ENCODE data around the gene USP13. TPM values are rescaled to one million over a fixed set of nuclear protein-coding genes. Genes with fewer than 3 reads are reported as not detected.
"Not testable (repeated sequence)": the region's sequence is repeated elsewhere in the genome, so short reads cannot be mapped to it uniquely, and the experiment has no call there.

The USP13 gene
- total and polyA plus RNA-seq, 2 donors, result 1.8 to 3.6 TPM

DNA sequence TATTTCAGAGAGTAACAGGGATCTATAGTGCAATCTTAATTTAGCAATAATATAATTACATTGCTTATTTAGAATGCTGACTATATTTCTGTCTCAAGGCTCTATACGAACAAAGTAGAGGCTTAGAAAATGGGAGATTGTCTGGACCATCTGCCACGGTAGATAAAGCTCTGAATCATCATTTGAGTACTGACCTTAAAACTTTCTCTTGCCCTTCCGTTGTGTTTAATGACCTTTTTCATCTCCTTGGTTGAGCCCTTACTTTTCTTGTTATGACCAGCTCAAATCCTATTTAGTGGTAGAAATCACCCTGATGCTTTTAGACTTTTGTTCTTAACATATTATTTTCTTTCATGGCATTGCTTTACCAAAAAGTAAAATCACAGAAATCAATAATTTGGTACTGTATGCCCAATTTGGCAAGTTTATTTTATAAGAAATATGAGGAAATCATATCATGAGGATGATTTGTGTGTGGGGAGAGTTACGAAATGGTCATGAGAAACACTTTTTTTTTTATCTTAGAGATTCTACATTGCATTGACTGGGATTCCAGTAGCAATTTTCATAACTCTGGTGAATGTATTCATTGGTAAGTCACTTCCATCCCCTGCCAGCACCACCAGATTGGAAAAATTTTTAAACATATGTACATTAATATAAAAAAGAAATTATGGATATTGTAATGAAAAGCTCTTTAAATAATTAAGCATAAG lies 37.2 kb upstream of the USP13 start:
- Histone ChIP-seq H3K4me1 (ENCODE audit: control insufficient read depth in 2 of 2, insufficient read depth in 2 of 2, low read length in 2 of 2) (no peaks in the 10 kb centered on the region), H3K9me3 (ENCODE audit: control insufficient read depth in 2 of 2, insufficient read depth in 1 of 2, low read length in 1 of 2) (no peaks in the 10 kb centered on the region), H3K4me3 (ENCODE audit: low read length in 2 of 2) (no peak overlapping the region), H3K27ac (ENCODE audit: low read depth in 1 of 2, low read length in 1 of 2) (no peak overlapping the region), H3K36me3 (ENCODE audit: control insufficient read depth in 2 of 2, insufficient read depth in 2 of 2, low read length in 1 of 2) (peaks cover 3 to 25% of the 10 kb centered on the region in 2 donors), H3K27me3 (ENCODE audit: control insufficient read depth in 2 of 2, insufficient read depth in 1 of 2, low read length in 1 of 2) (no peaks in the 10 kb centered on the region)
- 97% methylated on average over 4 of the region's 4 CpGs for WGBS
- no peak for DNase-seq (ENCODE audit: low read depth in 6 of 9, low spot score in 9 of 9)

DNA sequence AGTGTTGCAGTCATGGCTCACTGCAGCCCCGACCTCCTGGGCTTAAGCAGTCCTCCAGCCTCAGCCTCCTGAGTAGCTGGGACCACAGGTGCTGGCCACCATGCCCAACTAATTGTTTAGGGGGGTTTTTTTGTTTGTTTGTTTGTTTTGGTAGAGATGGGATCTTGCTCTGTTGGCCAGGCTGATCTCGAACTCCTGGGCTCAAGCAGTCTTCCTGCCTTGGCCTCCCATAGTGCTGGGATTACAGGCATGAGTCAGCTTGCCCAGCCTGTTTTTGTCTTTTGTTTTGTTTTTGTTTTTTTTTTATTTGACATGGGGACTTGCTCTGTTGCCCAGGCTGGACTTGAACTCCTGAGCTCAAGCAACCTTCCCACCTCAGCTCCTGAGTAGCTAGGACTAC lies 30.8 kb upstream of the USP13 start:
- WGBS, result 92% methylated on average over 2 of the region's 2 CpGs
- Histone ChIP-seq H3K36me3 (ENCODE audit: control insufficient read depth in 2 of 2, insufficient read depth in 2 of 2, low read length in 1 of 2) (peaks cover 14 to 61% of the 10 kb centered on the region in 2 donors), H3K27me3 (ENCODE audit: control insufficient read depth in 2 of 2, insufficient read depth in 1 of 2, low read length in 1 of 2) (no peaks in the 10 kb centered on the region), H3K4me1 (ENCODE audit: control insufficient read depth in 2 of 2, insufficient read depth in 2 of 2, low read length in 2 of 2) (no peaks in the 10 kb centered on the region), H3K9me3 (ENCODE audit: control insufficient read depth in 2 of 2, insufficient read depth in 1 of 2, low read length in 1 of 2) (no peaks in the 10 kb centered on the region), H3K4me3 (ENCODE audit: low read length in 2 of 2) (no peak overlapping the region), H3K27ac (ENCODE audit: low read depth in 1 of 2, low read length in 1 of 2) (no peak overlapping the region)
- no peak for DNase-seq (ENCODE audit: low read depth in 6 of 9, low spot score in 9 of 9)

DNA sequence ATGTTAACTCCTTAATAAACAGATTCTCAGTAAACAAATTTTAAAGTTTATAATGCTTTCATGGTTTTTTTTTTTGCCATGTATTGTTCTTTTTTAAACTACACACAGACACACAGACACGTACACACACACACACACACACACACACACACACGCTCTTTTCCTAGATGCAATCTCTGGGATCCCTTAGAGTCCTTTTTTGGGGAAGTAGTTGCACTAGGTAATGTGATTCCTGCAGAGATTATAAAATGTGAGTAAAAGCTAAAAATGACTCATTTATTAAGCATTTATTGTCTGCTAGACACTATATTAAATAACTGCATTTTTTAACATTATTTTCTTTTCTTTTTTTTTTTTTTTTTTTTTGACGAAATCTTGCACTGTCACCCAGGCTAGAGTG lies 28.4 kb upstream of the USP13 start:
- Histone ChIP-seq H3K4me3 (ENCODE audit: low read length in 2 of 2) (no peak overlapping the region), H3K27me3 (ENCODE audit: control insufficient read depth in 2 of 2, insufficient read depth in 1 of 2, low read length in 1 of 2) (no peaks in the 10 kb centered on the region), H3K9me3 (ENCODE audit: control insufficient read depth in 2 of 2, insufficient read depth in 1 of 2, low read length in 1 of 2) (no peaks in the 10 kb centered on the region), H3K36me3 (ENCODE audit: control insufficient read depth in 2 of 2, insufficient read depth in 2 of 2, low read length in 1 of 2) (peaks cover 11 to 45% of the 10 kb centered on the region in 2 donors), H3K27ac (ENCODE audit: low read depth in 1 of 2, low read length in 1 of 2) (no peak overlapping the region), H3K4me1 (ENCODE audit: control insufficient read depth in 2 of 2, insufficient read depth in 2 of 2, low read length in 2 of 2) (no peaks in the 10 kb centered on the region)
- no peak for DNase-seq (ENCODE audit: low read depth in 6 of 9, low spot score in 9 of 9)
- 93% methylated on average over 3 of the region's 3 CpGs for WGBS

DNA sequence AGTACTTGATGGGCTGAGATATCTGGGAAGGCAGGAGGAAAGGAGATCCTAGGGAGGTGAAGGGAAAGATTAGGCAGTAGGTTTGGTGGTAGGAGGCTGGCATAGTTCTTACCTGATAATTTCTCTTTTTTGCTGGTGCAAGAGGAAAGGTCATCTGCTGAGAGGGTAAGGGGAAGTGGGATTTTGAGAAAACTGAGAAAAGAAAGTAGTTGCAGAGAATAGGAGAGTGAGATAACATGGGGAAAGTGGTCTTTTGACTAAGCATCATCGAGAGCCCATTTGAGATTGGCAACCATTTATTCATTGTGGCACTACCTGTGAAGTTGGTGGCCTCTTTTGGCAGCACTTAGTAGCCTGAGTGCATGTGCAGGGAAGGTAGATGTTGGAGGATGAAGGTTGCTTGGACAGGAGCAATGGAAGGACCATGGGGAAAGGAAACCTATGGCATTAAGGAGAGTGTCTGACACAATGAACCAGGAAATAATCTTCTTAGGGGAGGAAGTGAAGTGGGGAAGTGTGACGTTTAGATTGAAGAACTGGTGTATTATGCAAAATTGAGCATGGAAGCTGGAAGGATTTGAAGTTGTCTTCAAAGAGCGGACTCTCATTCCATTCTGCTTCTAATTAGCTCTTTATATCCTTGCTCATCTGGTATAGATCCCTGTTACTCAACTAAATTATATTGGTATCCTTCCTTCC lies 21.9 kb upstream of the USP13 start:
- H3K4me3 ChIP-seq (ENCODE audit: low read length in 2 of 2), result no peak overlapping the region
- DNase-seq (ENCODE audit: low read depth in 6 of 9, low spot score in 9 of 9), result no peak
- no peak overlapping the region for H3K27ac ChIP-seq (ENCODE audit: low read depth in 1 of 2, low read length in 1 of 2)
- H3K9me3 ChIP-seq (ENCODE audit: control insufficient read depth in 2 of 2, insufficient read depth in 1 of 2, low read length in 1 of 2), result no peaks in the 10 kb centered on the region
- 92% methylated on average over 3 of the region's 3 CpGs for WGBS
- H3K4me1 ChIP-seq (ENCODE audit: control insufficient read depth in 2 of 2, insufficient read depth in 2 of 2, low read length in 2 of 2), result no peaks in the 10 kb centered on the region
- H3K36me3 ChIP-seq (ENCODE audit: control insufficient read depth in 2 of 2, insufficient read depth in 2 of 2, low read length in 1 of 2), result peaks cover 0 to under 1% of the 10 kb centered on the region in 2 donors
- H3K27me3 ChIP-seq (ENCODE audit: control insufficient read depth in 2 of 2, insufficient read depth in 1 of 2, low read length in 1 of 2), result no peaks in the 10 kb centered on the region

DNA sequence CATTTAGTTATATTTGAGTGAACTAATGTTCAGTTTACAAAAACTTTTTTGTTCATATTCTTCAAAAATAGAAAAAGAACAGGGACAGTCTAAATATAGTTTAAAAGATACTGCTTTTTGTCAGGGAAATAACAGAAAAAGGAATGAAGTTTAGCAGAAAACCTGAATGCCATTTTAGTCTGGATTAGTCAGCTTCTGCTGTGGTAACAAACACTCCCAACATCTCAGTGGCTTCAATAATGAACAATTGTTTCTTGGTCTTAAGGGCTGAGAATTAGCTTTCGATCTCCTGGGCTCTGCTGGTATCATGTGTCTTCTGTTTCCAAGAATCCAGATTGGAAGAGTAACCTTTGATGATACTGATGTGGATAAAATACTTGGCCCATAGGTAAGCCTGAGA lies 12.4 kb upstream of the USP13 start:
- DNase-seq (ENCODE audit: low read depth in 6 of 9, low spot score in 9 of 9), result no peak
- 97% methylated on average over 1 of the region's 1 CpG for WGBS
- no peak overlapping the region for H3K4me3 ChIP-seq (ENCODE audit: low read length in 2 of 2)
- H3K9me3 ChIP-seq (ENCODE audit: control insufficient read depth in 2 of 2, insufficient read depth in 1 of 2, low read length in 1 of 2), result no peaks in the 10 kb centered on the region
- no peaks in the 10 kb centered on the region for H3K36me3 ChIP-seq (ENCODE audit: control insufficient read depth in 2 of 2, insufficient read depth in 2 of 2, low read length in 1 of 2)
- no peaks in the 10 kb centered on the region for H3K27me3 ChIP-seq (ENCODE audit: control insufficient read depth in 2 of 2, insufficient read depth in 1 of 2, low read length in 1 of 2)
- H3K27ac ChIP-seq (ENCODE audit: low read depth in 1 of 2, low read length in 1 of 2), result no peak overlapping the region
- no peaks in the 10 kb centered on the region for H3K4me1 ChIP-seq (ENCODE audit: control insufficient read depth in 2 of 2, insufficient read depth in 2 of 2, low read length in 2 of 2)

DNA sequence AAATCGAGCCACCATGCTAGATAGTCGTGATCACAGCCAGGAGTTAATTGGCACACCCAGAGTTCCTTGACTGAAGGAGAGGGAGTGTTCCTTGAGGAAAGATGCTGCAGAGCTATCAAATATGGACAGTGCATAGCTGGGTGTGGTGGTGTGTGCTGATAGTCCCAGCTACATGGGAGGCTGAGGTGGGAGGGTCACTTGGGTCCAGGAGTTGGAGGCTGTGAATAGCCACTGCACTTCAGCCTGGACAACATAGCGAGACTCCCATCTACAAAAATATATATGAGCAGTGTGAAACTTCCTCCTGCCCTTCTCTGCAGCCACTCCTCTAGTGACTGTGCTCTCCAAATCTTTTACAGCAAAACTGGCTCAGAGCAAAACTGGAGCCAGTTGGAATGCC lies 10.0 kb upstream of the USP13 start:
- H3K36me3 ChIP-seq (ENCODE audit: control insufficient read depth in 2 of 2, insufficient read depth in 2 of 2, low read length in 1 of 2), result no peaks in the 10 kb centered on the region
- DNase-seq (ENCODE audit: low read depth in 6 of 9, low spot score in 9 of 9), result no peak
- no peaks in the 10 kb centered on the region for H3K9me3 ChIP-seq (ENCODE audit: control insufficient read depth in 2 of 2, insufficient read depth in 1 of 2, low read length in 1 of 2)
- no peaks in the 10 kb centered on the region for H3K27me3 ChIP-seq (ENCODE audit: control insufficient read depth in 2 of 2, insufficient read depth in 1 of 2, low read length in 1 of 2)
- no peaks in the 10 kb centered on the region for H3K4me1 ChIP-seq (ENCODE audit: control insufficient read depth in 2 of 2, insufficient read depth in 2 of 2, low read length in 2 of 2)
- no peak overlapping the region for H3K4me3 ChIP-seq (ENCODE audit: low read length in 2 of 2)
- 93% methylated on average over 3 of the region's 3 CpGs for WGBS
- H3K27ac ChIP-seq (ENCODE audit: low read depth in 1 of 2, low read length in 1 of 2), result no peak overlapping the region

DNA sequence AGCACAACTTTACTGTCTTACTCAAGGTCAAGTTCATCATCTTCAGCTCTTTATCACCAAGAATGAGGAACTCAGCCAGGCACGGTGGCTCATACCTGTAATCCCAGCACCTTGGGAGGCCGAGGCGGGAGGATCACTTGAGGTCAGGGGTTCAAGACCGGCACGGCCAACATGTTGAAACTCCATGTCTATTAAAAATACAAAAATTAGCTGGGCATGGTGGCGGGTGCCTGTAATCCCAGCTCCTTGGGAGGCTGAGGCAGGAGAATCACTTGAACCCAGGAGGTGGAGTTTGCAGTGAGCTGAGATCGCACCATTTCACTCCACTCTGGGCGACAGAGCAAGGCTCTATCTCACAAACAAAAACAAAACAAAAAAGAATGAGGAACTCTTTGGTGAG lies 9.0 kb upstream of the USP13 start:
- not testable (repeated sequence) for H3K9me3 ChIP-seq (ENCODE audit: control insufficient read depth in 2 of 2, insufficient read depth in 1 of 2, low read length in 1 of 2); H3K4me3 ChIP-seq (ENCODE audit: low read length in 2 of 2); H3K4me1 ChIP-seq (ENCODE audit: control insufficient read depth in 2 of 2, insufficient read depth in 2 of 2, low read length in 2 of 2); DNase-seq (ENCODE audit: low read depth in 6 of 9, low spot score in 9 of 9); H3K27me3 ChIP-seq (ENCODE audit: control insufficient read depth in 2 of 2, insufficient read depth in 1 of 2, low read length in 1 of 2); H3K27ac ChIP-seq (ENCODE audit: low read depth in 1 of 2, low read length in 1 of 2); H3K36me3 ChIP-seq (ENCODE audit: control insufficient read depth in 2 of 2, insufficient read depth in 2 of 2, low read length in 1 of 2)
- 98% methylated on average over 8 of the region's 8 CpGs for WGBS

DNA sequence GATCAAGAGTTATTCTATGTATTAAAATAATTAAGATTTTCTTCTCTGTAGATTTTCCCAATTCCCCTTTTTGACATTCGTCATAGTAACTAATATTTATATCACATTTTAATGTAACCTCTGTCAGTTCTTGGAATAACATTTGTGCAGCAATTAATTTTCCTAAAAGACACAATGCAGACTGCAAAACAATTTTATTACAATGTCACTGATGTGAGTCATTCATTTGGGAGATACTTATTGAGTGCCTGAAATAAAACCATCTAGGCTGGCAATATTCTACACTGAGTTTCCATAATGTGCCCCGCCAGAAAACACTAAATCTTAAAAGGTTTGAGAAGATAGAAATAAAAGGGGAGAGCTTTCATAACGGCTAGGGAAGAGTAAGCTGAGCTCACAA lies 6.7 kb upstream of the USP13 start:
- no peaks in the 10 kb centered on the region for H3K36me3 ChIP-seq (ENCODE audit: control insufficient read depth in 2 of 2, insufficient read depth in 2 of 2, low read length in 1 of 2)
- H3K27ac ChIP-seq (ENCODE audit: low read depth in 1 of 2, low read length in 1 of 2), result no peak overlapping the region
- WGBS, result 95% methylated on average over 3 of the region's 3 CpGs
- H3K4me3 ChIP-seq (ENCODE audit: low read length in 2 of 2), result no peak overlapping the region
- no peaks in the 10 kb centered on the region for H3K27me3 ChIP-seq (ENCODE audit: control insufficient read depth in 2 of 2, insufficient read depth in 1 of 2, low read length in 1 of 2)
- H3K9me3 ChIP-seq (ENCODE audit: control insufficient read depth in 2 of 2, insufficient read depth in 1 of 2, low read length in 1 of 2), result no peaks in the 10 kb centered on the region
- H3K4me1 ChIP-seq (ENCODE audit: control insufficient read depth in 2 of 2, insufficient read depth in 2 of 2, low read length in 2 of 2), result no peaks in the 10 kb centered on the region
- no peak for DNase-seq (ENCODE audit: low read depth in 6 of 9, low spot score in 9 of 9)

DNA sequence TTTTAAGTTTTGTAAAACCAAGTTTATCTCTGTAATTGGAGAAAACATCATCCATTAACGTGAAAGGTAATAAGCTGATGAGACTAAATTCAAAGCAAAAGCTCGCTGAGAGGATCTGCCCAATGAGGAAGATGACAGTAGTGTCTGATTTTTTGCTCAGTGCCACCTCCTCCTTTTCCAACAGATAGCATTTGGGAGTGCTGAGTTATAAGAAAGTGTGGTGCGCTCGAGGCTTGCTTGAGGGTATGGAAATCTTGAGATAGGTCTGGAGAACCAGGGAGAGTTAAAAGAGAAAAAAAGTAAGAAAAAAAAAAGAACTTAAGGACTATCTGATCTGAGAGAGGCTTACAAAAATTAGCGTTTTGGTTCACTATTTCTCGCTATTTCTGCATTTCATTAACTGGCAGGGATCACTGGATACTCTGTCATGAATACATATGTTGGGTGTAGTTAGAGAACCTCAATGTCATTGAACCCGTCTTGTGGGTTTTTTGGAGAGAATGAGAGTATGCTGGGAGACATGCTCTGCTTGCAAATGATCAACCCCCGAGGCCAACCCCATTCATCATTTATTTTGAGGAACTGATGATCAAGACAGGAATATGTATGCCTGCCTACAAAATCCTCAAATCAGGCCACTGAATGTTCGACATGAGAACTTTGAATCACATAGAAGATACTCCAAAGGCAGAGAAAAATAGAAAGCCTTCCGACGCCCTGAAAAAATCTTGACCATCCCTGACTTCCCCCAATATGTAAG lies 973 bp upstream of the USP13 start:
- H3K9me3 ChIP-seq (ENCODE audit: control insufficient read depth in 2 of 2, insufficient read depth in 1 of 2, low read length in 1 of 2), result no peaks in the 10 kb centered on the region
- H3K27ac ChIP-seq (ENCODE audit: low read depth in 1 of 2, low read length in 1 of 2), result no peak overlapping the region
- H3K4me1 ChIP-seq (ENCODE audit: control insufficient read depth in 2 of 2, insufficient read depth in 2 of 2, low read length in 2 of 2), result peaks cover 2 to 18% of the 10 kb centered on the region in 2 donors
- H3K36me3 ChIP-seq (ENCODE audit: control insufficient read depth in 2 of 2, insufficient read depth in 2 of 2, low read length in 1 of 2), result no peaks in the 10 kb centered on the region
- H3K27me3 ChIP-seq (ENCODE audit: control insufficient read depth in 2 of 2, insufficient read depth in 1 of 2, low read length in 1 of 2), result peaks cover 0 to 10% of the 10 kb centered on the region in 2 donors
- no peak for DNase-seq (ENCODE audit: low read depth in 6 of 9, low spot score in 9 of 9)
- peak overlapping the region; percentile 42 to 89 for H3K4me3 ChIP-seq (ENCODE audit: low read length in 2 of 2)
- 51% methylated on average over 11 of the region's 11 CpGs for WGBS

All from thymus (tissue), 11 donors.